ENCODE results near the gene CLIC4. TPM values are rescaled to one million over a fixed set of nuclear protein-coding genes. Genes with fewer than 3 reads are reported as not detected.
"Not testable (repeated sequence)": the region's sequence is repeated elsewhere in the genome, so short reads cannot be mapped to it uniquely, and the experiment has no call there.

CLIC4 gene
- 100 to 1,000 TPM in 1 of 2 donors, 10 to 100 TPM in 1; 77.2 to 124 TPM for total RNA-seq

GRCh38 chr1:24744911-24745710 is at the start of gene CLIC4:
TSS of gene CLIC4 (plus strand) at chr1:24745447. CDS start at chr1:24745554, 107 bp downstream.
- intact Hi-C loops (cut with DNase I): loop anchor here (2.0 to 5.0 kb wide), 3 partner anchors 48 to 102 kb away; partner anchors contain the start of gene SRRM1
- Histone ChIP-seq H3K4me1 (replicated peaks) (no peaks in the 10 kb centered on the region), H3K4me3 (peak within 1 kb of the TSS; percentile 95 to 99), H3K27me3 (replicated peaks; ENCODE audit: insufficient read depth) (no peaks in the 10 kb centered on the region), H3K27ac (peak within 1 kb of the TSS; percentile 95 to 98), H3K9me3 (no peaks in the 10 kb centered on the region), H3K36me3 (no peaks in the 10 kb centered on the region)
- WGBS: under 1% methylated on average over 62 of the region's 80 CpGs
- DNase-seq (ENCODE audit: low spot score): peak; percentile 100
- TF ChIP-seq POLR2AphosphoS5 (IDR thresholded peaks at IDR 0.05) (peak; percentile 93), CTCF (IDR thresholded peaks at IDR 0.05) (peak in 3 of 4 experiments; percentile 21 to 54 (median 53)), POLR2A (IDR thresholded peaks at IDR 0.05) (peak; percentile 100)

GRCh38 chr1:24696041-24696755 is 49.0 kb upstream of the CLIC4 start:
- no peaks in the 10 kb centered on the region for H3K9me3 ChIP-seq
- H3K4me1 ChIP-seq (replicated peaks): no peaks in the 10 kb centered on the region
- H3K36me3 ChIP-seq: no peaks in the 10 kb centered on the region
- no peaks in the 10 kb centered on the region for H3K27me3 ChIP-seq (replicated peaks; ENCODE audit: insufficient read depth)
- no peak overlapping the region for H3K27ac ChIP-seq
- intact Hi-C loops (cut with DNase I): loop anchor here (5.0 kb wide), 1 partner anchor 46 kb away; no protein-coding TSS in a partner anchor
- DNase-seq (ENCODE audit: low spot score): no peak
- no peak for TF ChIP-seq POLR2A (IDR thresholded peaks at IDR 0.05)
- no peak for TF ChIP-seq CTCF (IDR thresholded peaks at IDR 0.05)
- no peak for TF ChIP-seq POLR2AphosphoS5 (IDR thresholded peaks at IDR 0.05)
- H3K4me3 ChIP-seq: no peak overlapping the region
- 94% methylated on average over 5 of the region's 5 CpGs for WGBS

- no peaks in the 10 kb centered on the region for H3K36me3 ChIP-seq
- H3K4me1 ChIP-seq (replicated peaks): no peaks in the 10 kb centered on the region
- TF ChIP-seq CTCF (IDR thresholded peaks at IDR 0.05) (no peak), POLR2AphosphoS5 (IDR thresholded peaks at IDR 0.05) (no peak), POLR2A (IDR thresholded peaks at IDR 0.05) (no peak)
- no peak overlapping the region for H3K4me3 ChIP-seq
- 92% methylated on average over 15 of the region's 15 CpGs for WGBS
- H3K27ac ChIP-seq: no peak overlapping the region
- intact Hi-C loops (cut with DNase I): loop anchor here (5.0 kb wide), 1 partner anchor 45 kb away; no protein-coding TSS in a partner anchor
- H3K9me3 ChIP-seq: no peaks in the 10 kb centered on the region
- no peaks in the 10 kb centered on the region for H3K27me3 ChIP-seq (replicated peaks; ENCODE audit: insufficient read depth)
- DNase-seq (ENCODE audit: low spot score): no peak
Observed at GRCh38 chr1:24696756-24697330, 48.4 kb upstream of the CLIC4 start.

- not testable (repeated sequence) for H3K27ac ChIP-seq; DNase-seq (ENCODE audit: low spot score); H3K27me3 ChIP-seq (replicated peaks; ENCODE audit: insufficient read depth); H3K4me3 ChIP-seq; H3K9me3 ChIP-seq; H3K36me3 ChIP-seq; H3K4me1 ChIP-seq (replicated peaks)
- intact Hi-C loops (cut with DNase I): loop anchor here (5.0 kb wide), 1 partner anchor 45 kb away; no protein-coding TSS in a partner anchor
- 96% methylated on average over 7 of the region's 7 CpGs for WGBS
Observed at GRCh38 chr1:24697453-24698001, 47.7 kb upstream of the CLIC4 start.

- not testable (repeated sequence) for H3K9me3 ChIP-seq; H3K27ac ChIP-seq; DNase-seq (ENCODE audit: low spot score); H3K4me3 ChIP-seq; H3K36me3 ChIP-seq; H3K4me1 ChIP-seq (replicated peaks); H3K27me3 ChIP-seq (replicated peaks; ENCODE audit: insufficient read depth)
- intact Hi-C loops (cut with DNase I): loop anchor here (5.0 kb wide), 1 partner anchor 44 kb away; no protein-coding TSS in a partner anchor
- 93% methylated on average over 8 of the region's 8 CpGs for WGBS
Observed at GRCh38 chr1:24698326-24698725, 46.9 kb upstream of the CLIC4 start.
